Measurements from ENCODE around the gene FBXW7. TPM values are rescaled to one million over a fixed set of nuclear protein-coding genes. Genes with fewer than 3 reads are reported as not detected.

The FBXW7 gene
- total and polyA plus RNA-seq, 2 of the 13 experiments (the other 11 are each of a cell fraction or from before 2014, with no cell fraction given): 5.0 to 40.9 TPM

- peaks cover 6 to 8% of the 10 kb centered on the region in 2 experiments for H3K36me3 ChIP-seq (replicated peaks in 1 of 2; ENCODE audit: control insufficient read depth in 1 of 2, insufficient read depth in 2 of 2, low read length in 2 of 2)
- H3K79me2 ChIP-seq (ENCODE audit: insufficient read depth, low read length): no peaks in the 10 kb centered on the region
- ATAC-seq (no peak), FAIRE-seq (no peak), DNase-seq (ENCODE audit: low spot score) (no peak)
- no peak overlapping the region for H3K27ac ChIP-seq (ENCODE audit: extremely low read length, insufficient read depth, low read length)
- H3K27me3 ChIP-seq (ENCODE audit: control insufficient read depth in 1 of 2, insufficient read depth in 2 of 2, low read length in 2 of 2): no peaks in the 10 kb centered on the region
- no peak overlapping the region for H2AFZ ChIP-seq (ENCODE audit: low read length)
- ChIA-PET POLR2A (no interaction called here), CTCF (ENCODE audit: low intra/inter-chr PET ratio, low total read pairs) (no interaction called here)
- H3K4me3 ChIP-seq (replicated peaks in 1 of 3; ENCODE audit: insufficient read depth in 1 of 3, low read depth in 2 of 3, low read length in 3 of 3): no peak overlapping the region
- no peaks in the 10 kb centered on the region for H3K4me1 ChIP-seq (ENCODE audit: insufficient read depth, low read length)
- H3K4me2 ChIP-seq (ENCODE audit: low read depth, low read length): no peak overlapping the region
- H3K9me3 ChIP-seq (ENCODE audit: low read length): no peaks in the 10 kb centered on the region
- no peak for TF ChIP-seq CCAR2 (optimal IDR thresholded peaks at IDR 0.05; ENCODE audit: low read depth, low read length)
- TF ChIP-seq MAFK (conservative IDR thresholded peaks at IDR 0.05 in 1 of 2, IDR thresholded peaks at IDR 0.05 in 1 of 2; ENCODE audit: low read length in 2 of 2): peak; percentile 90 to 93
- TF ChIP-seq, protein P1, sequence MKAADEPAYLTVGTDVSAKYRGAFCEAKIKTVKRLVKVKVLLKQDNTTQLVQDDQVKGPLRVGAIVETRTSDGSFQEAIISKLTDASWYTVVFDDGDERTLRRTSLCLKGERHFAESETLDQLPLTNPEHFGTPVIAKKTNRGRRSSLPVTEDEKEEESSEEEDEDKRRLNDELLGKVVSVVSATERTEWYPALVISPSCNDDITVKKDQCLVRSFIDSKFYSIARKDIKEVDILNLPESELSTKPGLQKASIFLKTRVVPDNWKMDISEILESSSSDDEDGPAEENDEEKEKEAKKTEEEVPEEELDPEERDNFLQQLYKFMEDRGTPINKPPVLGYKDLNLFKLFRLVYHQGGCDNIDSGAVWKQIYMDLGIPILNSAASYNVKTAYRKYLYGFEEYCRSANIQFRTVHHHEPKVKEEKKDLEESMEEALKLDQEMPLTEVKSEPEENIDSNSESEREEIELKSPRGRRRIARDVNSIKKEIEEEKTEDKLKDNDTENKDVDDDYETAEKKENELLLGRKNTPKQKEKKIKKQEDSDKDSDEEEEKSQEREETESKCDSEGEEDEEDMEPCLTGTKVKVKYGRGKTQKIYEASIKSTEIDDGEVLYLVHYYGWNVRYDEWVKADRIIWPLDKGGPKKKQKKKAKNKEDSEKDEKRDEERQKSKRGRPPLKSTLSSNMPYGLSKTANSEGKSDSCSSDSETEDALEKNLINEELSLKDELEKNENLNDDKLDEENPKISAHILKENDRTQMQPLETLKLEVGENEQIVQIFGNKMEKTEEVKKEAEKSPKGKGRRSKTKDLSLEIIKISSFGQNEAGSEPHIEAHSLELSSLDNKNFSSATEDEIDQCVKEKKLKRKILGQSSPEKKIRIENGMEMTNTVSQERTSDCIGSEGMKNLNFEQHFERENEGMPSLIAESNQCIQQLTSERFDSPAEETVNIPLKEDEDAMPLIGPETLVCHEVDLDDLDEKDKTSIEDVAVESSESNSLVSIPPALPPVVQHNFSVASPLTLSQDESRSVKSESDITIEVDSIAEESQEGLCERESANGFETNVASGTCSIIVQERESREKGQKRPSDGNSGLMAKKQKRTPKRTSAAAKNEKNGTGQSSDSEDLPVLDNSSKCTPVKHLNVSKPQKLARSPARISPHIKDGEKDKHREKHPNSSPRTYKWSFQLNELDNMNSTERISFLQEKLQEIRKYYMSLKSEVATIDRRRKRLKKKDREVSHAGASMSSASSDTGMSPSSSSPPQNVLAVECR (CRISPR knock-in tag; IDR thresholded peaks at IDR 0.05; ENCODE audit: borderline replicate concordance): no peak
- TF ChIP-seq SRF (IDR thresholded peaks at IDR 0.05; ENCODE audit: low read depth, low read length): peak; percentile 62; the same call in 1 of the 2 replicates
- no peak for TF ChIP-seq ZSCAN25 (CRISPR knock-in tag; IDR thresholded peaks at IDR 0.05)
- TF ChIP-seq ZNF674 (CRISPR knock-in tag; IDR thresholded peaks at IDR 0.05; ENCODE audit: low read depth): no peak
- peak; percentile 90 for TF ChIP-seq MAFF (IDR thresholded peaks at IDR 0.05; ENCODE audit: low read depth, low read length)
- no peak for TF ChIP-seq GABPB1 (CRISPR knock-in tag; IDR thresholded peaks at IDR 0.05)
- TF ChIP-seq ATF5 (CRISPR knock-in tag; IDR thresholded peaks at IDR 0.05; ENCODE audit: low read depth): no peak
- BruUV-seq (replicated peaks): no TSS peak
- in situ Hi-C loops (cut with HindIII; ENCODE audit: extremely low pct_ligation_motif_present, low pct_unique_long_range_greater_than_20kb) (no loop called here), intact Hi-C loops (cut with micrococcal nuclease; ENCODE audit: unreplicated experiment) (no loop called here)
- no peaks in the 10 kb centered on the region for H4K20me1 ChIP-seq (ENCODE audit: insufficient read depth, low read length)
- no peak overlapping the region for H3K9ac ChIP-seq (ENCODE audit: insufficient read depth, low read depth, low read length)
- 97% methylated on average over 6 of the region's 6 CpGs for WGBS (ENCODE audit: low lambda C conversion rate)
Measured at GRCh38 chr4:152327606-152328453, 208.1 kb downstream of the FBXW7 start.

Measured in HepG2 (cell line).